Mucosa of descending colon (tissue), 3 donors: ENCODE measurements around the gene SLC31A2. TPM values are rescaled to one million over a fixed set of nuclear protein-coding genes. Genes with fewer than 3 reads are reported as not detected.
"Not testable (repeated sequence)": the region's sequence is repeated elsewhere in the genome, so short reads cannot be mapped to it uniquely, and the experiment has no call there.

ENCODE experiments used
- ATAC-seq: fragments of 200-7000 bp; cut with Tn5 transposase; one replicate; pipeline ENCODE4 v1.9.1; 2020; ENCODE audit warnings: mild to moderate bottlenecking, moderate library complexity
- DNase-seq, 3 donors: peaks; one replicate each; pipeline ENCODE4 v3.0.0-alpha.2; 2020
- H3K36me3 ChIP-seq: fragments of 200-600 bp; one replicate; pipeline ENCODE4 v1.8.0; 2021; ENCODE audit warnings: low read depth, mild to moderate bottlenecking
- H3K4me1 ChIP-seq: fragments of 200-600 bp; one replicate; pipeline ENCODE4 v1.8.0; 2021; ENCODE audit warnings: low read depth, mild to moderate bottlenecking
- H3K4me3 ChIP-seq: fragments of 200-600 bp; one replicate; pipeline ENCODE4 v1.8.0; 2021; ENCODE audit warnings: mild to moderate bottlenecking
- H3K9me3 ChIP-seq: fragments of 200-600 bp; one replicate; pipeline ENCODE4 v1.8.0; 2021; ENCODE audit warnings: mild to moderate bottlenecking
- CTCF ChIP-seq: fragments of 200-600 bp; IDR thresholded peaks from one replicate; pipeline ENCODE4 v1.8.0; 2022; ENCODE audit warnings: antibody characterized with exemption, mild to moderate bottlenecking
- intact Hi-C, 2 donors: fragments of 100-400 bp; cut with DNase I in 1 of 2; cut with micrococcal nuclease in 1 of 2; formaldehyde crosslinking; loops; one replicate each; pipeline versions ENCODE4 v1.11.0 to v1.11.1; 2022; cut with DNase I, micrococcal nuclease
- total RNA-seq, 3 donors: library from RNA; stranded (reverse); fragmentation: NEBNext Ultra II Directional in 2 of 3; extraction: Animal tissue kit (Norgen Biotek cat#: 25700) in 2 of 3; gene quantifications; one replicate each; pipeline versions ENCODE4 v1.2.1 to v1.2.4, GENCODE V29; 2021 to 2023
- donor health status: DM: no; HTN: no; CAD: no; lungs with moderate emphysema.
- donor health status: DM: no; HTN: no; CAD: no.
- donor health status: DM: no; HTN: yes; CAD: no.

The SLC31A2 gene
- total RNA-seq, 3 donors from 2014 or later: 17.1 to 23.7 (median 17.8) TPM

- ATAC-seq: no peak
- intact Hi-C loops: no loop called here
- Histone ChIP-seq H3K4me3 (no peak overlapping the region), H3K36me3 (no peaks in the 10 kb centered on the region), H3K9me3 (no peaks in the 10 kb centered on the region), H3K4me1 (peaks cover 11% of the 10 kb centered on the region)
- TF ChIP-seq CTCF: no peak
- no peak for DNase-seq
These were observed 1.9 kb upstream of the SLC31A2 start for GRCh38 chr9:113148781-113149510.

- H3K4me3 ChIP-seq, H3K36me3 ChIP-seq, H3K9me3 ChIP-seq, ATAC-seq, DNase-seq, intact Hi-C loops: not testable (repeated sequence)
- H3K4me1 ChIP-seq: peaks cover 11% of the 10 kb centered on the region
These were observed 1.2 kb upstream of the SLC31A2 start for GRCh38 chr9:113149561-113149960.

- no peak for TF ChIP-seq CTCF
- Histone ChIP-seq H3K9me3 (no peaks in the 10 kb centered on the region), H3K36me3 (no peaks in the 10 kb centered on the region), H3K4me1 (peaks cover 11% of the 10 kb centered on the region), H3K4me3 (no peak overlapping the region)
- DNase-seq (peak in 2 of 3 donors; percentile 29 to 38), ATAC-seq (peak; percentile 29)
- intact Hi-C loops: no loop called here
These were observed 1.2 kb downstream of the SLC31A2 start for GRCh38 chr9:113151696-113152630.

GRCh38 chr9:113152699-113153098, 1.9 kb downstream of the SLC31A2 start:
- TF ChIP-seq CTCF: no peak
- H3K9me3 ChIP-seq: no peaks in the 10 kb centered on the region
- ATAC-seq (no peak), DNase-seq (no peak)
- intact Hi-C loops: no loop called here
- H3K4me3 ChIP-seq: no peak overlapping the region
- H3K36me3 ChIP-seq: no peaks in the 10 kb centered on the region
- H3K4me1 ChIP-seq: peaks cover 11% of the 10 kb centered on the region

- DNase-seq (no peak), ATAC-seq (no peak)
- Histone ChIP-seq H3K4me3 (no peak overlapping the region), H3K36me3 (no peaks in the 10 kb centered on the region), H3K9me3 (no peaks in the 10 kb centered on the region), H3K4me1 (peaks cover 11% of the 10 kb centered on the region)
- intact Hi-C loops: no loop called here
- no peak for TF ChIP-seq CTCF
These were observed 2.8 kb downstream of the SLC31A2 start for GRCh38 chr9:113153599-113153998.

GRCh38 chr9:113154471-113154870, 3.7 kb downstream of the SLC31A2 start:
- no peak for ATAC-seq
- no peaks in the 10 kb centered on the region for H3K36me3 ChIP-seq
- H3K4me3 ChIP-seq: no peak overlapping the region
- intact Hi-C loops: no loop called here
- peaks cover 11% of the 10 kb centered on the region for H3K4me1 ChIP-seq
- TF ChIP-seq CTCF: no peak
- no peak for DNase-seq
- no peaks in the 10 kb centered on the region for H3K9me3 ChIP-seq
